ENCODE data around the gene RCSD1.
"Not testable (repeated sequence)": the region's sequence is repeated elsewhere in the genome, so short reads cannot be mapped to it uniquely, and the experiment has no call there.

The RCSD1 gene

DNA sequence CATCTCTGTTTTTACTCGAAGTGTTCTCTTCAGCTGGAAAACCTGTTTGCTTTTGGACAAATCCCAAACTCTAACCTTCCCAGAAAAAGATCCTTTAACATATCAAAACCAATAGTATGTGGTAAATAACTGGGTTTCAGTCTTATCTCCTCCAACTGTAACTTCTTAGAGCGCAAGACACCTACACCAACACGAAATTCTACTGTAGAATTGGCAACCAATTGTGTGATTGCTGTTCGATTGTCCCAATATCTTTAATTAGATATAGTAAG lies 85.9 kb downstream of the RCSD1 start:
- Histone ChIP-seq H3K9me2 (replicated peaks; ENCODE audit: control insufficient read depth, low read length) (no peaks in the 10 kb centered on the region), H3K4me1 (ENCODE audit: control insufficient read depth, low read length) (peaks cover 55% of the 10 kb centered on the region), H3K27me3 (ENCODE audit: control insufficient read depth, low read length) (peaks cover 27% of the 10 kb centered on the region), H3K4me2 (ENCODE audit: low read length) (peak overlapping the region; percentile 75), H4K20me1 (ENCODE audit: control insufficient read depth, insufficient read depth, low read depth, low read length) (no peaks in the 10 kb centered on the region), H3K79me2 (ENCODE audit: control insufficient read depth, low read length) (no peaks in the 10 kb centered on the region), H3K36me3 (ENCODE audit: control insufficient read depth, low read length) (no peaks in the 10 kb centered on the region), H3K9me3 (ENCODE audit: control insufficient read depth, insufficient read depth, low read length) (no peaks in the 10 kb centered on the region), H3F3A (ENCODE audit: control insufficient read depth, insufficient read depth) (peaks cover 36% of the 10 kb centered on the region), H3K4me3 (ENCODE audit: low read length) (peak overlapping the region; percentile 87), H3K27ac (ENCODE audit: low read depth, low read length) (peak overlapping the region; percentile 77)
- TF ChIP-seq, protein P1, sequence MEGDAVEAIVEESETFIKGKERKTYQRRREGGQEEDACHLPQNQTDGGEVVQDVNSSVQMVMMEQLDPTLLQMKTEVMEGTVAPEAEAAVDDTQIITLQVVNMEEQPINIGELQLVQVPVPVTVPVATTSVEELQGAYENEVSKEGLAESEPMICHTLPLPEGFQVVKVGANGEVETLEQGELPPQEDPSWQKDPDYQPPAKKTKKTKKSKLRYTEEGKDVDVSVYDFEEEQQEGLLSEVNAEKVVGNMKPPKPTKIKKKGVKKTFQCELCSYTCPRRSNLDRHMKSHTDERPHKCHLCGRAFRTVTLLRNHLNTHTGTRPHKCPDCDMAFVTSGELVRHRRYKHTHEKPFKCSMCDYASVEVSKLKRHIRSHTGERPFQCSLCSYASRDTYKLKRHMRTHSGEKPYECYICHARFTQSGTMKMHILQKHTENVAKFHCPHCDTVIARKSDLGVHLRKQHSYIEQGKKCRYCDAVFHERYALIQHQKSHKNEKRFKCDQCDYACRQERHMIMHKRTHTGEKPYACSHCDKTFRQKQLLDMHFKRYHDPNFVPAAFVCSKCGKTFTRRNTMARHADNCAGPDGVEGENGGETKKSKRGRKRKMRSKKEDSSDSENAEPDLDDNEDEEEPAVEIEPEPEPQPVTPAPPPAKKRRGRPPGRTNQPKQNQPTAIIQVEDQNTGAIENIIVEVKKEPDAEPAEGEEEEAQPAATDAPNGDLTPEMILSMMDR (IDR thresholded peaks at IDR 0.05; ENCODE audit: low read depth, low read length, poor library complexity, severe bottlenecking) = no peak
- no peak for TF ChIP-seq EZH2phosphoT487 (IDR thresholded peaks at IDR 0.05; ENCODE audit: borderline replicate concordance, low read length)

DNA sequence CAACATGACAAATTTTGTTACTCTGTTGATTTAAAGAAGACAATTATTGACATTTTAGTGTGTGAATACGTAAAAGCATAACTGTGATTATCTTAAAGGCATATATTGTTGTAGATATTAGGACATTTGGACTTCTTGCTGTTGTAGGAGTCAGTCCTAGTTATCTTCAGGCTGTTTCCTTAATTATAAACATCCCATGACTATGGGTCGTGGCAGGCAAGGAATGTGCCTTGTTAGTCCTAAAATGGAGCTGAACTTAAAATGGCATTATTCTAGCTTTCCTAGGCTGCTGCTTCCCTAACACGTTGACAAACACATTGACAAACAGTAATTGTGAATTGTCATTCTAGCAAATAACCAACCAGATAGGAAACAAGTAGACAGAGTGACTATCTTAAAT lies 87.3 kb downstream of the RCSD1 start:
- peak overlapping the region; percentile 69 for H3K4me2 ChIP-seq (ENCODE audit: low read length)
- H3K4me1 ChIP-seq (ENCODE audit: control insufficient read depth, low read length) = peaks cover 61% of the 10 kb centered on the region
- H3K79me2 ChIP-seq (ENCODE audit: control insufficient read depth, low read length) = peaks cover 5% of the 10 kb centered on the region
- peaks cover 38% of the 10 kb centered on the region for H3F3A ChIP-seq (ENCODE audit: control insufficient read depth, insufficient read depth)
- no peaks in the 10 kb centered on the region for H3K9me2 ChIP-seq (replicated peaks; ENCODE audit: control insufficient read depth, low read length)
- peaks cover 17% of the 10 kb centered on the region for H3K27me3 ChIP-seq (ENCODE audit: control insufficient read depth, low read length)
- no peaks in the 10 kb centered on the region for H3K9me3 ChIP-seq (ENCODE audit: control insufficient read depth, insufficient read depth, low read length)
- no peak for TF ChIP-seq EZH2phosphoT487 (IDR thresholded peaks at IDR 0.05; ENCODE audit: borderline replicate concordance, low read length)
- TF ChIP-seq, protein P1 (IDR thresholded peaks at IDR 0.05; ENCODE audit: low read depth, low read length, poor library complexity, severe bottlenecking) = no peak
- H3K36me3 ChIP-seq (ENCODE audit: control insufficient read depth, low read length) = peaks cover 5% of the 10 kb centered on the region; the same call in 1 of the 2 replicates
- no peaks in the 10 kb centered on the region for H4K20me1 ChIP-seq (ENCODE audit: control insufficient read depth, insufficient read depth, low read depth, low read length)
- H3K4me3 ChIP-seq (ENCODE audit: low read length) = peak overlapping the region; percentile 59; the same call in 1 of the 2 replicates
- peak overlapping the region; percentile 58 for H3K27ac ChIP-seq (ENCODE audit: low read depth, low read length)

DNA sequence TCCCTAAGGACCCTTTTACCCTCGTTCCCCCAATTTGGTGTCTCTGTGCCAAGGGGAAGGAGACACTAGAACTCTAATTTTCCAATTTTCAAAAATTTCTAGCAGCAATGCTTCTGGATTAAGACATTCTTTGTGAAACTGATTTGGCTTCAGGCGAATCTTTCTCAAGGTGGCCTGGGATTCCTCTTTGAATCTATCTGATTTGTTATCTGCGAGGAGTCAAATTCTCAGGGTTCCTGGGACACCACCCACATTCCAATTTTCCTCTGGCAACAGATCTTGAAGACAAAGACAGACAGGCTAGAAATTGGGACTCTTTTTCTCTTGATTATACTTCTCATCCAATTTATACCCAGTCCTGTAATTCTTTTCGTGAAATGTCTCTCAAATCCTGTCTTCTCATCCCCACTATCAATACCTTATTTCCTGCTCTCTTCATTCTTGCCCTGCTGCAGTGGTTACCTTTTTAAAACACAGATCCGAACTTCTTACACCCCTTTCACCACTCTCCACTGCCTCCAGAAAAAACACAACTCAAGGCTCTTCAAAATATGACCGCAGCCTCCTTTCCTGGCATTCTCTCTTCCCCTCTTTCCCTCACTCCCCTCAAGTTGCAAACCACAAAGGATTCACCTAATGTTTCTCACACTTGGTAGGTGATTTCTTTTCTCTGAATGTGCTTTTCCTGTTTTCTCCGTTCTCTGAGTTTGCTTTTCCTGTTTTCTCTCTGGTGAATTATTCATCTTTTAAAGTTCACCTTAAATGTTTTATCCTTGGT lies 89.1 kb downstream of the RCSD1 start:
- peaks cover 38% of the 10 kb centered on the region for H3F3A ChIP-seq (ENCODE audit: control insufficient read depth, insufficient read depth)
- peaks cover 6% of the 10 kb centered on the region; the same call in 1 of the 2 replicates for H4K20me1 ChIP-seq (ENCODE audit: control insufficient read depth, insufficient read depth, low read depth, low read length)
- peak overlapping the region; percentile 92 for H3K4me2 ChIP-seq (ENCODE audit: low read length)
- H3K4me1 ChIP-seq (ENCODE audit: control insufficient read depth, low read length) = peaks cover 64% of the 10 kb centered on the region
- TF ChIP-seq, protein P1 (IDR thresholded peaks at IDR 0.05; ENCODE audit: low read depth, low read length, poor library complexity, severe bottlenecking) = no peak
- no peak for TF ChIP-seq EZH2phosphoT487 (IDR thresholded peaks at IDR 0.05; ENCODE audit: borderline replicate concordance, low read length)
- H3K36me3 ChIP-seq (ENCODE audit: control insufficient read depth, low read length) = peaks cover 9% of the 10 kb centered on the region
- peak overlapping the region; percentile 86 for H3K27ac ChIP-seq (ENCODE audit: low read depth, low read length)
- H3K9me3 ChIP-seq (ENCODE audit: control insufficient read depth, insufficient read depth, low read length) = no peaks in the 10 kb centered on the region
- H3K9me2 ChIP-seq (replicated peaks; ENCODE audit: control insufficient read depth, low read length) = no peaks in the 10 kb centered on the region
- H3K27me3 ChIP-seq (ENCODE audit: control insufficient read depth, low read length) = no peaks in the 10 kb centered on the region; the same call in 1 of the 2 replicates
- peaks cover 23% of the 10 kb centered on the region for H3K79me2 ChIP-seq (ENCODE audit: control insufficient read depth, low read length)
- peak overlapping the region; percentile 82 for H3K4me3 ChIP-seq (ENCODE audit: low read length)

DNA sequence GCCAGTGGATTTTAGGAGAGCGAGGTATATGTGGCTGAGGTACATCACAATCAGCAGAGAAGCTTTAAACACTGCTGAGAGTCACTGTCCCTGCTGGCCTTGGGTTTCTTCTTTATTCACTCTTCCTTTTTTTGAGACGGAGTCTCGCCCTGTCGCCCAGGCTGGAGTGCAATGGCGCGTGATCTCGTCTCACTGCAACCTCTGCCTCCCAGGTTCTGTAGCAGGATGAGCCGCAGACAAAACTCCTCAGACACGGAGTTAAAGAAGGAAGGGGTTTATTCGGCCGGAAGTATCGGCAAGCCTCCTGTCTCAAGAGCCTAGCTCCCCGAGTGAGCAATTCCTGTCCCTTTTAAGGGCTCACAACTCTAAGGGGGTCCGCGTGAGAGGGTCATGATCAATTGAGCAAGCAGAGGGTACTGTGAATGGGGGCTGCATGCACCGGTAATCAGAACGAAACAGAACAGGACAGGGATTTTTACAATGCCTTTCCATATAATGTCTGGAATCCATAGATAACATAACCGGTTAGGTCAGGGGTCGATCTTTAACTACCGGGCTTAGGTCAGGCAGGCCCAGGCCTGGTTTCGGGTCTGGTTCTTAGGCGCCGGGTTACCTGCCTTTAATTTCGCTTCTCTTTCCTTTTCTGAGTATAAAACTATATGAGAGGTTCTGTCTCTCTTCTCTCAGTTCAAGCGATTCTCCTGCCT lies 89.8 kb downstream of the RCSD1 start:
- peak overlapping the region; percentile 82 for H3K4me3 ChIP-seq (ENCODE audit: low read length)
- H3K79me2 ChIP-seq (ENCODE audit: control insufficient read depth, low read length) = peaks cover 30% of the 10 kb centered on the region
- H3K27ac ChIP-seq (ENCODE audit: low read depth, low read length) = peak overlapping the region; percentile 86
- peaks cover 36% of the 10 kb centered on the region for H3F3A ChIP-seq (ENCODE audit: control insufficient read depth, insufficient read depth)
- H3K9me3 ChIP-seq (ENCODE audit: control insufficient read depth, insufficient read depth, low read length); H3K27me3 ChIP-seq (ENCODE audit: control insufficient read depth, low read length); H3K9me2 ChIP-seq (replicated peaks; ENCODE audit: control insufficient read depth, low read length); H4K20me1 ChIP-seq (ENCODE audit: control insufficient read depth, insufficient read depth, low read depth, low read length): not testable (repeated sequence)
- H3K36me3 ChIP-seq (ENCODE audit: control insufficient read depth, low read length) = peaks cover 14% of the 10 kb centered on the region
- peaks cover 72% of the 10 kb centered on the region for H3K4me1 ChIP-seq (ENCODE audit: control insufficient read depth, low read length)
- H3K4me2 ChIP-seq (ENCODE audit: low read length) = peak overlapping the region; percentile 92

All from DOHH2 (cell line).